ENCODE measurements around the gene APMAP.

Gene APMAP

GRCh38 chr20:24970754-24971153 is 21.8 kb downstream of the APMAP start:
- no peaks in the 10 kb centered on the region for H3K9me3 ChIP-seq (ENCODE audit: low read length)

DNA sequence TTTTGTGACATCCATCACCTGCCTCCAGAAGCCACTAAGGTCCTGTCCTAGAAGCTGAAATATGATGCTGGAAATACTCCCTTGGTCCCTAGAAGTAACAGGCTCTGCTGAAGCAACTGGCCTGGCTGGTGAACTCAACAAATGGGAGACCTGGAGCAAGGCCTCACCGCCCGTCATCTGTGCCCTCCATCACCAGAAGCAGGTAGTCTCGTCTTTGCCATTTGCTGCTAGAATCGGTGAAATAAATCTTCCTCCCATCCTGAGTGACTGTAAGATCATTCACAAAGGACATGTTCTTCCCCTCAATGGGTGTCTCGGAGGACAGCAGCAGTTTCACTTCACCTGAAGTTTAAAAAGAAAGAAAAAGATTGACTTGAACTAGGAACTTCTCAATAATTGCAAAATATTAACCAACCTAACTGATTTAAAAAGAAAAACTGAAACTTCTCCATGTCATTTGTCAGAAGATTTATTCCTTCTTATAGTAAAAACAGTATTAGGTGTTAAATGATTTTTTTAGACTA is 22.5 kb downstream of the APMAP start:
- H3K27me3 ChIP-seq (ENCODE audit: insufficient read depth, low read length) = no peaks in the 10 kb centered on the region
- H3K4me3 ChIP-seq (ENCODE audit: low read length) = no peak overlapping the region
- no peak overlapping the region for H2AFZ ChIP-seq (ENCODE audit: low read depth, low read length)
- H3K36me3 ChIP-seq (ENCODE audit: insufficient read depth, low read length) = peaks cover 61% of the 10 kb centered on the region
- no peaks in the 10 kb centered on the region for H3K4me1 ChIP-seq (ENCODE audit: insufficient read depth, low read length)
- no peaks in the 10 kb centered on the region for H3K9me3 ChIP-seq (ENCODE audit: low read length)

More at GRCh38 chr20:24970754-24971153, 21.8 kb downstream of the APMAP start:
- H3K36me3 ChIP-seq (ENCODE audit: insufficient read depth, low read length) = peaks cover 57% of the 10 kb centered on the region
- H3K4me3 ChIP-seq (ENCODE audit: low read length) = no peak overlapping the region
- H3K27me3 ChIP-seq (ENCODE audit: insufficient read depth, low read length) = no peaks in the 10 kb centered on the region
- no peaks in the 10 kb centered on the region for H3K4me1 ChIP-seq (ENCODE audit: insufficient read depth, low read length)
- no peak overlapping the region for H2AFZ ChIP-seq (ENCODE audit: low read depth, low read length)

DNA sequence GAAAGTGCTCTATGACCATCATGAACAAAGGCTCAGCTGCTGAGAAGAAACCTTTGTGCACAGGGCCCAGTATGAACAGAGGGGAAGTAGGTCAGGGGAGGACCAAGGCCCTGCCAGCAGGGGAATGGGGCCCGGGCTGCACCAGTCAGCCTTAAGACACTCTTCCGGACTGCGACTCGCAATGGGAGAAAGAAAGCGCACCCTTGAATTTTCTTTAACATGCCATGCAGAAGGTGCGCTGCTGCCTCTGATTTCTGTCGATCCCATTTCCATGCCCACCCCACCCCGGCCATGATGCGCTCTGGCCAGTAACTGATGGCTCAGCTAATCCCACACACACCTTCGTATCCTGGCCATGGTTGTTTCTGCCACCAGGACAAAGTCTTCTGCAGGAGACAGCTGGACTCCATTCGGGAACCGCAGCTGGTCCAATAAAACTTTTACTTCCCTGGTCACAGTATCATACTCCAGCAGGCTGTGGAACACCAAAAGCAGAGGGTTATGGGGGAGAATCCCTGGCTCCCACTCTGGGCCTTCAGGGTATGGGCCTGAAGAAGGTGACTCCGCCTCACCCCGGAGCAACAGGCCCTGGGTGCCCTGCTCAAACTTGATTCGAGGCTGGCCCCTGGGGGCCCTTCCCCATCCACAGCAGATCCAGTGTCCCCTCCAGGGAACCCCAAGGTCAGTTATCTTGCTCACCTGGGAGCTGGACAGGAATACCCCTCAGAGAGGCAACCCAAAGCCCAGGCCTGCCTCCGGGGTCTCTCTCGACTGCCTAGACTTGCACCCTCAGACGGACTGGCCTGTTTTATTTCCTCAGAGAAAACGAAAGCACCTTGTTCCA is 23.1 kb downstream of the APMAP start:
- Histone ChIP-seq H3K4me3 (ENCODE audit: low read length) (no peak overlapping the region), H3K36me3 (ENCODE audit: insufficient read depth, low read length) (peaks cover 68% of the 10 kb centered on the region), H3K27me3 (ENCODE audit: insufficient read depth, low read length) (no peaks in the 10 kb centered on the region), H3K9me3 (ENCODE audit: low read length) (no peaks in the 10 kb centered on the region), H3K4me1 (ENCODE audit: insufficient read depth, low read length) (no peaks in the 10 kb centered on the region), H2AFZ (ENCODE audit: low read depth, low read length) (no peak overlapping the region)

GRCh38 chr20:24968278-24968800 is 24.2 kb downstream of the APMAP start:
- no peaks in the 10 kb centered on the region for H3K27me3 ChIP-seq (ENCODE audit: insufficient read depth, low read length)
- no peak overlapping the region for H2AFZ ChIP-seq (ENCODE audit: low read depth, low read length)
- peaks cover 68% of the 10 kb centered on the region for H3K36me3 ChIP-seq (ENCODE audit: insufficient read depth, low read length)
- no peak overlapping the region for H3K4me3 ChIP-seq (ENCODE audit: low read length)
- H3K4me1 ChIP-seq (ENCODE audit: insufficient read depth, low read length) = no peaks in the 10 kb centered on the region
- no peaks in the 10 kb centered on the region for H3K9me3 ChIP-seq (ENCODE audit: low read length)

DNA sequence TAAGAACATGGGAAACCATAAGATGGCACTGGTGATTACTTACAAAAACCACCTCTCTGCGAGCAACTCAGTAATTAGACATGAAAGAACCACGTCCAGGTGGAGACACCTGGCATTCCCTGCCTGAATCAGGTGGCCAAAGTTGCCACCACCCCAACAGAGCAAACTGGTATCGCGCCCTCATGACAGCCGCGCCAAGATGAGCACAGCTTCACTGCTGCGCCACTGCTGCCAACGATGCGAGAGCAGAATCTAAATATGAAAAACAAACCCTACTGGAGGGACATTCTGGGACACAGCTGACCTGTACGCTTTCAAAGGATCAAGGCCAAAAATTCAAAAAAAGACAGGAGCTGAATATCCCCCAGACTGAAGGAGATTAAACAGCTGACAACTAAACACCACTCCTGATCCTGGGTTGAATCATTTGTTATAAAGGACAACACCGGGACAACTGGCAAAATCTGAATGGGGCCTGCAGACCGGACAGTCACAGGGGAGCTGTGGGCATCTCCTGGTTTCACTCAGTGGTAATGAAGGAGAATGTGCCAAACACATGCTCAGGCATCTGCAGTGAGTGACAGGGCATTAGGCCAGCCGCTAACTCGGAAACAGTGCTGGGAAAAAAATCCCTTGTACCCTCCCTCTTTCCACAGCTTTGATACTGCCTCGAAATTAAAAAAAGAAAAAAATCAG is 26.1 kb downstream of the APMAP start:
- Histone ChIP-seq H3K9me3 (ENCODE audit: low read length) (no peaks in the 10 kb centered on the region), H3K27me3 (ENCODE audit: insufficient read depth, low read length) (no peaks in the 10 kb centered on the region), H3K4me3 (ENCODE audit: low read length) (no peak overlapping the region), H3K4me1 (ENCODE audit: insufficient read depth, low read length) (no peaks in the 10 kb centered on the region), H2AFZ (ENCODE audit: low read depth, low read length) (no peak overlapping the region), H3K36me3 (ENCODE audit: insufficient read depth, low read length) (peaks cover 66% of the 10 kb centered on the region)

DNA sequence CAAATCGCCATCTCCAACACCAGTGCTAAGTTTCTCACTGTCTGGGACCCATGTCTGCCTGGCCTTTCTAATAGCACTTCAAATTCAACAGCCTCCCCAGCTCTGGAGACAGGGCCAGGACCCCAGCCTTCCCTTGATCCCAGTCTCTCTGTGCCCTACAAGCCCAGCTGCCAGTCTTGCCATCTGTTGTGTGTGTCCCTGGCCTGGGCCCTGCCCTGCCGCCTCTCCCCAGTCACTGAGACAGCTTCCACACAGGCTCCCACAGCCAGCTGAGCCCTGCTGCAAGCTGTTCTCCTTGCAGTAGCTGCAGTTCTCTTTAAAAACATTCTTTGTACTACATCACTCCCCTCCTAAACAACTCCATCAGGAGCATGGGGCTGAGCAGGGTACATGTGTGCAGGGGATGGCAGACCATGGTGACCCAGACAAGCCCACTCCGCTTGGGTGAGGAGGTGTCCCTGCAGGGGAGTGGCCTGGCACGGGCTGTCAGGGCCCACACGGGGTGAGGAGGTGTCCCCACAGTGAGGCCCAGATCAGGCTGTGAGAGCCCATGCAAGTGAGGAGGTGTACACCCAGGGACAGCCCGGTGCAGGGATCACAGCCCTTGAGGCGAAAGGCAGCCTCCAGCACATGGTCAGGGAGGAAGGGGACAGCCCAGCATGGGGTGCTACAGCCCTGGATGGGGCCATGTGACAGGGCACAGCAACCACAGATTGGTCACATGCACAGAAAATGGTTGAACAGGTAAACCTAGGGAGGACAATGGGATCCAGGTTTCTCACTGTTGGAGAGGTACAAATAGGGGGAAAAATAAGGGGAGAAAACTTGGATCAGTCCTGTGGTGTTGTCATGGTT is 27.3 kb downstream of the APMAP start:
- no peak overlapping the region for H2AFZ ChIP-seq (ENCODE audit: low read depth, low read length)
- no peaks in the 10 kb centered on the region for H3K27me3 ChIP-seq (ENCODE audit: insufficient read depth, low read length)
- H3K4me3 ChIP-seq (ENCODE audit: low read length) = no peak overlapping the region
- peaks cover 71% of the 10 kb centered on the region for H3K36me3 ChIP-seq (ENCODE audit: insufficient read depth, low read length)
- no peaks in the 10 kb centered on the region for H3K4me1 ChIP-seq (ENCODE audit: insufficient read depth, low read length)
- H3K9me3 ChIP-seq (ENCODE audit: low read length) = no peaks in the 10 kb centered on the region

DNA sequence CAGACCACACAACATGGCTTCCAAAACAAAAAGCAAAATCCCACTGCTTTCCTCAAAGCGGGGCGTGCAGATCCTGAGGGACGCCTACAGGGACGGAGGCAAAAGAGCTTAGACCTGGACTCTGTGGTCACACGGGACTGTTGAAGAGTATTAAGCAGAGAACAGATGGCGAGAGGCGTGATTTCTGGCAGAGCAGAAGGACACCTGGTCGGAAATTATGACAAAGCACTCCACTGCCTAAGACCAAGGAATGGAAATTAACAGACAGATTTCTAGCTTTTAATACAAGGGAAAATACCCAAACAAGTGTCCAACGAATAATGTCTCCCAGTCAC is 28.1 kb downstream of the APMAP start:
- H3K9me3 ChIP-seq (ENCODE audit: low read length) = no peaks in the 10 kb centered on the region
- no peaks in the 10 kb centered on the region for H3K27me3 ChIP-seq (ENCODE audit: insufficient read depth, low read length)
- H3K4me3 ChIP-seq (ENCODE audit: low read length) = no peak overlapping the region
- peaks cover 68% of the 10 kb centered on the region for H3K36me3 ChIP-seq (ENCODE audit: insufficient read depth, low read length)
- H3K4me1 ChIP-seq (ENCODE audit: insufficient read depth, low read length) = no peaks in the 10 kb centered on the region
- no peak overlapping the region for H2AFZ ChIP-seq (ENCODE audit: low read depth, low read length)

DNA sequence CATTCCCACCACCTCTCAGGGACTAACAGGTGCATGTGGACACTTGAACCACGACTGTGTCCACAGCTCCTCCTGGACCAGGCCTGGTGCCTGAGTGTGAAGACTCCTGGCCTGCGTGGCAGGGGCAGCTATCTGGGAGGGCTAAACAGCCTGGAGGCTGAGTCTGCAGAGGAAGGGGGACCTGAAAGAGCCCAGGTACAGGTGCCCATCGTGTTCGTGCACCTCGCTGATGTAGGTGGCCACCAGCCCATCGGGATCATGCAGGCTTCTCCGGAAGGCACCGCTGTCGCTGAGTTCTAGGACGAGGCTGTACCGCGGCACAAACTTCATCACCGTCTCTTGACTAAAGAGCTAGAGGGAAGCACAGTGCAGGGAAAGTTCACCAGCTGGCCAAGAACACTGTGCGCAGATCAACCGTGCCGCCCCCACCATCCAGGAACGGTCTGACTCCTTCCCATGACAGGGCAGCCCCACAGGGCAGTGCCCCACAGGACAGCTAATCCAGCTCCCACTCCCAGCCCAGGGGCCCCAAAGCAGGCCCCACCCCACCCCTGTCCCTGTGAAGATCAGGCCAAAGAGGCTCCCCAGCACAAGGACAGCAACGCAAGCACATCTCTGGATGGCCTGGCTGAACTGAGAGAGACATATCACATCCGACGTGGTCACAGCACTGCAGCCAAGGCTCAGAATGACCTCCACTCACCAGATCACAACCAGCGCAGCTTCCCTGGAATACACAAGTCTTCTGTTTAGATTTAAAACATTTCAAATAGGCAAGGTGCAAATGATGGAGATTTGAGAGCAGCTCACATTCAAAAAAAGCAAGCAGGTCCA is 28.7 kb downstream of the APMAP start:
- no peak overlapping the region for H3K4me3 ChIP-seq (ENCODE audit: low read length)
- H3K36me3 ChIP-seq (ENCODE audit: insufficient read depth, low read length) = peaks cover 68% of the 10 kb centered on the region
- no peak overlapping the region for H2AFZ ChIP-seq (ENCODE audit: low read depth, low read length)
- no peaks in the 10 kb centered on the region for H3K9me3 ChIP-seq (ENCODE audit: low read length)
- H3K27me3 ChIP-seq (ENCODE audit: insufficient read depth, low read length) = no peaks in the 10 kb centered on the region
- no peaks in the 10 kb centered on the region for H3K4me1 ChIP-seq (ENCODE audit: insufficient read depth, low read length)

- Histone ChIP-seq H3K36me3 (ENCODE audit: insufficient read depth, low read length) (peaks cover 61% of the 10 kb centered on the region), H2AFZ (ENCODE audit: low read depth, low read length) (no peak overlapping the region)
These were observed 30.0 kb downstream of the APMAP start for GRCh38 chr20:24962510-24962909.

DNA sequence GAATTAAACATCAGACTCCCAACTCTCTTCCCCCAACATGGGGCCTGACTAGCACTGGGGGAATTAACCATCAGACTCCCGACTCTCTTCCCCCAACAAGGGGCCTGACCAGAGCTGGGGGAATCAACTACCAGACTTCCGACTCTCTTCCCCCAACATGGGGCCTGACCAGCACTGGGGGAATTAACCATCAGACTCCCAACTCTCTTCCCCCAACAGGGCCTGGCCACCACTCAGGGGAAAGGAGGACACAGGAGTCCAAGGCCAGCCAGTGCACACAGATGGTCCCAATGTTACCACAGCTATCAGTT is 30.4 kb downstream of the APMAP start:
- peaks cover 57% of the 10 kb centered on the region for H3K36me3 ChIP-seq (ENCODE audit: insufficient read depth, low read length)
- H3K27me3 ChIP-seq (ENCODE audit: insufficient read depth, low read length) = no peaks in the 10 kb centered on the region
- no peaks in the 10 kb centered on the region for H3K4me1 ChIP-seq (ENCODE audit: insufficient read depth, low read length)
- H2AFZ ChIP-seq (ENCODE audit: low read depth, low read length) = no peak overlapping the region
- no peaks in the 10 kb centered on the region for H3K9me3 ChIP-seq (ENCODE audit: low read length)
- H3K4me3 ChIP-seq (ENCODE audit: low read length) = no peak overlapping the region

More at GRCh38 chr20:24962510-24962909, 30.0 kb downstream of the APMAP start:
- no peaks in the 10 kb centered on the region for H3K9me3 ChIP-seq (ENCODE audit: low read length)
- no peaks in the 10 kb centered on the region for H3K27me3 ChIP-seq (ENCODE audit: insufficient read depth, low read length)
- H3K4me1 ChIP-seq (ENCODE audit: insufficient read depth, low read length) = no peaks in the 10 kb centered on the region
- H3K4me3 ChIP-seq (ENCODE audit: low read length) = no peak overlapping the region

DNA sequence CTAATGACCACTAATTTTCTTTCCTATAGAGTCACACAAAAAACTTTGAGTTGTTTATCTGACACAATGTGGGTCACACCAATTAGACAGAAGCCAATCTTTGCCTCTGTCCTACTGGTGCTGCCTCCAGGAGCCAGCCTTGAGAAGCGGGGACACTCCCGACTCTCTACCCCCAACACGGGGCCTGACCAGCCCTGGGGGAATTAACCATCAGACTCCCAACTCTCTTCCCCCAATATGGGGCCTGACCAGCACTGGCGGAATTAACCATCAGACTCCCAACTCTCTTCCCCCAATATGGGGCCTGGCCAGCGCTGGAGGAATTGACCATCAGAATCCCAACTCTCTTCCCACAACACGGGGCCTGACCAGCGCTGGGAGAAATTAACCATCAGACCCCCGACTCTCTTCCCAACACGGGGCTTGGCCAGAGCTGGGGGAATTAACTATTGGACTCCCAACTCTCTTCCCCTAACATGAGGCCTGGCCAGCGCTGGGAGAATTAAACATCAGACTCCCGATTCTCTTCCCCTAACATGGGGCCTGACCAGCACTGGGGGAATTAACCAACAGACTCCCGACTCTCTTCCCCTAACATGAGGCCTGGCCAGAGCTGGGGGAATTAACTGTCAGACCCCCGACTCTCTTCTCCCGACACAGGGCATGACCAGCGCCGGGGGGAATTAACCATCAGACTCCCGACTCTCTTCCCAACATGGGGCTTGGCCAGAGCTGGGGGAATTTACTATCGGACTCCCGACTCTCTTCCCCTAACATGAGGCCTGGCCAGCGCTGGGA is 31.0 kb downstream of the APMAP start:
- Histone ChIP-seq H3K36me3 (ENCODE audit: insufficient read depth, low read length) (peaks cover 57% of the 10 kb centered on the region), H3K9me3 (ENCODE audit: low read length) (no peaks in the 10 kb centered on the region), H3K4me1 (ENCODE audit: insufficient read depth, low read length) (no peaks in the 10 kb centered on the region), H3K27me3 (ENCODE audit: insufficient read depth, low read length) (no peaks in the 10 kb centered on the region), H2AFZ (ENCODE audit: low read depth, low read length) (no peak overlapping the region), H3K4me3 (ENCODE audit: low read length) (no peak overlapping the region)

- H2AFZ ChIP-seq (ENCODE audit: low read depth, low read length) = no peak overlapping the region
- H3K27me3 ChIP-seq (ENCODE audit: insufficient read depth, low read length) = no peaks in the 10 kb centered on the region
- H3K4me3 ChIP-seq (ENCODE audit: low read length) = no peak overlapping the region
- peaks cover 53% of the 10 kb centered on the region for H3K36me3 ChIP-seq (ENCODE audit: insufficient read depth, low read length)
- no peaks in the 10 kb centered on the region for H3K9me3 ChIP-seq (ENCODE audit: low read length)
- no peaks in the 10 kb centered on the region for H3K4me1 ChIP-seq (ENCODE audit: insufficient read depth, low read length)
These were observed 31.7 kb downstream of the APMAP start for GRCh38 chr20:24960861-24961260.

Measured in neuron (in vitro differentiated cells).